DND-41 (cell line): ENCODE measurements around the gene APOL6.

Experiments used
- ATAC-seq: fragments of 200-7000 bp; cut with Tn5 transposase; 3 replicates; pipeline ENCODE4 v1.9.1; 2021; ENCODE audit warnings: low read depth; ENCODE audit not compliant: insufficient read depth
- DNase-seq: peaks from one replicate; pipeline ENCODE4 v3.0.0-alpha.2; 2020
- H2AFZ ChIP-seq: 2 replicates; pipeline ENCODE4 v1.6.0; 2012; ENCODE audit warnings: low read depth, low read length
- H3K27ac ChIP-seq: 2 replicates; pipeline ENCODE4 v1.5.1; 2012; ENCODE audit warnings: low read length, inconsistent platforms
- H3K27me3 ChIP-seq: fragments of 200-600 bp; sonication (generic); 2 replicates; pipeline ENCODE4 v1.6.0; 2012; ENCODE audit warnings: low read length, mild to moderate bottlenecking, inconsistent platforms; ENCODE audit not compliant: insufficient read depth, poor library complexity
- H3K36me3 ChIP-seq: 2 replicates; pipeline ENCODE4 v1.5.1; 2012; ENCODE audit warnings: low read length, inconsistent platforms; ENCODE audit not compliant: insufficient read depth
- H3K4me1 ChIP-seq: 2 replicates; pipeline ENCODE4 v1.5.1; 2012; ENCODE audit warnings: mild to moderate bottlenecking, low read length; ENCODE audit not compliant: insufficient read depth
- H3K4me2 ChIP-seq: 2 replicates; pipeline ENCODE4 v1.6.0; 2012; ENCODE audit warnings: mild to moderate bottlenecking, moderate library complexity, low read length, inconsistent platforms; ENCODE audit not compliant: insufficient read depth
- H3K4me3 ChIP-seq, 2 experiments: fragments of 200-600 bp in 1 of 2; shearing (Covaris generic) in 1 of 2; 2 replicates each; pipeline ENCODE4 v1.5.1; 2012 to 2016; ENCODE audit warnings: inconsistent platforms in 2 of 2, low read length in 2 of 2, mild to moderate bottlenecking in 2 of 2, low read depth in 1 of 2, moderate library complexity in 1 of 2
- H3K79me2 ChIP-seq: 2 replicates; pipeline ENCODE4 v1.6.0; 2012; ENCODE audit warnings: low read length, inconsistent platforms; ENCODE audit not compliant: insufficient read depth
- H3K9ac ChIP-seq: 2 replicates; pipeline ENCODE4 v1.6.0; 2012; ENCODE audit warnings: low read depth, mild to moderate bottlenecking, inconsistent platforms, low read length, moderate library complexity
- H3K9me3 ChIP-seq: 2 replicates; pipeline ENCODE4 v1.5.1; 2012; ENCODE audit warnings: low read length, moderate library complexity, mild to moderate bottlenecking, inconsistent platforms; ENCODE audit not compliant: insufficient read depth, severe bottlenecking
- H4K20me1 ChIP-seq: 2 replicates; pipeline ENCODE4 v1.6.0; 2012; ENCODE audit warnings: low read length; ENCODE audit not compliant: insufficient read depth
- EZH2 ChIP-seq: IDR thresholded peaks from 3 replicates; pipeline ENCODE4 v1.6.1; 2012; ENCODE audit warnings: borderline replicate concordance, low read depth, mild to moderate bottlenecking, moderate library complexity, low read length, inconsistent platforms; ENCODE audit not compliant: severe bottlenecking
- TF ChIP-seq, protein P1 (sequence below): IDR thresholded peaks from 2 replicates; pipeline ENCODE4 v1.5.1; 2012; ENCODE audit warnings: borderline replicate concordance, low read length, moderate library complexity, mild to moderate bottlenecking; ENCODE audit not compliant: poor library complexity, severe bottlenecking; ENCODE audit errors: extremely low read depth

APOL6 gene

DNA sequence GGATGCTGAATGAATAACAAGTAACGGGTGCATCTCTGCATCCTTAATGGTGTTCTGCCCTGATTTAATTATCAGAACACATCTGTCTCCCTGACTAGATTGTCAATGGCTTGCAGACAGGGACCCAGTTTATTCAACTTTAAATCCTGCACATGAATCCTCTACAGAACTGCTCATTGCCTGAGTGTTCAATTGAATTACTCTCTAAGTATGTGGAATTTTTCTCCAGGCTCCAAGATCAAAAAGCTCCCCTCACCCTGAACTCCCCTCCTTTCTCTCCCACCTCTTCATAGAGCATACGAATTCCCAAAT, 42.9 kb upstream of the APOL6 start:
- H3K4me1 ChIP-seq = no peaks in the 10 kb centered on the region
- ATAC-seq = no peak
- H3K79me2 ChIP-seq = no peaks in the 10 kb centered on the region

DNA sequence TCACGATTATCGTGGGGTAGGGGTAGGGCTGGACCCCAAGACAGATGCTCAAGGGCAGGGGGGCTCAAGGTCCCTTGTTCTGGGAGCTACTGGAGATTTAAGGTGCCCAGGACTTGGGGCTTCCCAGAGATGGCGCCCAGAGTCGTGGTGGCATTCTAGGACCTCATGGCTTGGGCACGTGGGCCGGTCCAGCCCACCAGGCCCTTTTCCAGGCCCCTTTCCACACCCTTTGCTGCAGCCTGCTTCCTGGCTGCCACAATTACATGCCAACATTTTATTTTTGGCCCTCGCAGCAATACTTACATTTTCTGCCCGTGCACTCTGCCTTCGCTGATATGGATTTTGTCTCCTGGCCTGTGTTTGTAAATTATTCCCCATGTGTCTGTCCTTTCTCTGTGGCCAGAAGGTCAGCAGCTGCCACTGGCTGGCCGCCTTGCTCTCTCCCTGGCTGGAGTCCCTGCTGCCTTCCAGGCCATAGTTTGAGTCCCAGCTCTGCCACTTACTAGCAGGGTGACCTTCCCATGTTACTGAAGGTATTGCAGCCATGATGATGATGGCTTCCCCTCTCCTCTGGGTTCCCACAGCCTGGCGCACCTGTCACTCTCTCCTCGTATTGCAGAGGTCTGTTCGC, 42.3 kb upstream of the APOL6 start:
- TF ChIP-seq EZH2 = no peak
- TF ChIP-seq, protein P1, sequence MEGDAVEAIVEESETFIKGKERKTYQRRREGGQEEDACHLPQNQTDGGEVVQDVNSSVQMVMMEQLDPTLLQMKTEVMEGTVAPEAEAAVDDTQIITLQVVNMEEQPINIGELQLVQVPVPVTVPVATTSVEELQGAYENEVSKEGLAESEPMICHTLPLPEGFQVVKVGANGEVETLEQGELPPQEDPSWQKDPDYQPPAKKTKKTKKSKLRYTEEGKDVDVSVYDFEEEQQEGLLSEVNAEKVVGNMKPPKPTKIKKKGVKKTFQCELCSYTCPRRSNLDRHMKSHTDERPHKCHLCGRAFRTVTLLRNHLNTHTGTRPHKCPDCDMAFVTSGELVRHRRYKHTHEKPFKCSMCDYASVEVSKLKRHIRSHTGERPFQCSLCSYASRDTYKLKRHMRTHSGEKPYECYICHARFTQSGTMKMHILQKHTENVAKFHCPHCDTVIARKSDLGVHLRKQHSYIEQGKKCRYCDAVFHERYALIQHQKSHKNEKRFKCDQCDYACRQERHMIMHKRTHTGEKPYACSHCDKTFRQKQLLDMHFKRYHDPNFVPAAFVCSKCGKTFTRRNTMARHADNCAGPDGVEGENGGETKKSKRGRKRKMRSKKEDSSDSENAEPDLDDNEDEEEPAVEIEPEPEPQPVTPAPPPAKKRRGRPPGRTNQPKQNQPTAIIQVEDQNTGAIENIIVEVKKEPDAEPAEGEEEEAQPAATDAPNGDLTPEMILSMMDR = no peak
- no peak overlapping the region for H3K4me2 ChIP-seq

More for the DNA sequence above, 42.9 kb upstream of the APOL6 start:
- TF ChIP-seq, protein P1 = no peak
- TF ChIP-seq EZH2 = no peak
- H3K36me3 ChIP-seq = no peaks in the 10 kb centered on the region
- H2AFZ ChIP-seq = no peak overlapping the region
- H3K4me3 ChIP-seq = no peak overlapping the region
- H3K27ac ChIP-seq = no peak overlapping the region
- DNase-seq = no peak
- no peaks in the 10 kb centered on the region for H3K27me3 ChIP-seq
- no peak overlapping the region for H3K4me2 ChIP-seq
- no peaks in the 10 kb centered on the region for H4K20me1 ChIP-seq
- H3K9ac ChIP-seq = no peak overlapping the region
- H3K9me3 ChIP-seq = no peaks in the 10 kb centered on the region

DNA sequence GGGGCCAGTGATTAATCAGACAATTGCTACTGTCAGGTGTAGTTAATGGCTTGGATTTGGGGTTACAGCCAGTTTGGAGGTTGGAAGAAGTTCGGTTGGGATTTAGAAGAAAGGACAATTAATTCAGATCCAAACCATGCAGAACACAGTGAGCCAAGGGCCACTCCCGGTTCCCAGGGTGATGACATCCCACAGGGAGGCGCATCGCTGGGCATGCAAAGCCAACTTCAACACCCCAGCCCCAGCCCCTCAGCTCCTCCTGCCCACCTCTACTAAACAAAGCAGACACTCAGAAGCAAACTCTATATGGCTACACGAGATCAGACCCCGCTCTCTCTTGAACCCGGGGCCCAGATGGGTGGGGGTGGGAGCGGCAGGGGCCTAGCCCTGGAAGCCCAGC, 41.3 kb upstream of the APOL6 start:
- no peak overlapping the region for H3K27ac ChIP-seq
- DNase-seq (no peak), ATAC-seq (no peak)
- TF ChIP-seq, protein P1 = no peak
- no peak for TF ChIP-seq EZH2
- no peak overlapping the region for H2AFZ ChIP-seq
- no peaks in the 10 kb centered on the region for H3K27me3 ChIP-seq
- no peaks in the 10 kb centered on the region for H4K20me1 ChIP-seq
- H3K79me2 ChIP-seq = no peaks in the 10 kb centered on the region
- no peak overlapping the region for H3K9ac ChIP-seq
- H3K9me3 ChIP-seq = no peaks in the 10 kb centered on the region
- no peaks in the 10 kb centered on the region for H3K36me3 ChIP-seq
- no peak overlapping the region for H3K4me2 ChIP-seq
- H3K4me3 ChIP-seq = no peak overlapping the region
- H3K4me1 ChIP-seq = no peaks in the 10 kb centered on the region

More for the DNA sequence above, 42.3 kb upstream of the APOL6 start:
- H3K4me1 ChIP-seq = no peaks in the 10 kb centered on the region
- ATAC-seq (no peak), DNase-seq (no peak)
- H3K27me3 ChIP-seq = no peaks in the 10 kb centered on the region
- H3K9me3 ChIP-seq = no peaks in the 10 kb centered on the region
- no peak overlapping the region for H3K4me3 ChIP-seq
- H4K20me1 ChIP-seq = no peaks in the 10 kb centered on the region
- no peak overlapping the region for H3K9ac ChIP-seq
- no peak overlapping the region for H3K27ac ChIP-seq
- H3K36me3 ChIP-seq = no peaks in the 10 kb centered on the region
- H2AFZ ChIP-seq = no peak overlapping the region
- H3K79me2 ChIP-seq = no peaks in the 10 kb centered on the region

DNA sequence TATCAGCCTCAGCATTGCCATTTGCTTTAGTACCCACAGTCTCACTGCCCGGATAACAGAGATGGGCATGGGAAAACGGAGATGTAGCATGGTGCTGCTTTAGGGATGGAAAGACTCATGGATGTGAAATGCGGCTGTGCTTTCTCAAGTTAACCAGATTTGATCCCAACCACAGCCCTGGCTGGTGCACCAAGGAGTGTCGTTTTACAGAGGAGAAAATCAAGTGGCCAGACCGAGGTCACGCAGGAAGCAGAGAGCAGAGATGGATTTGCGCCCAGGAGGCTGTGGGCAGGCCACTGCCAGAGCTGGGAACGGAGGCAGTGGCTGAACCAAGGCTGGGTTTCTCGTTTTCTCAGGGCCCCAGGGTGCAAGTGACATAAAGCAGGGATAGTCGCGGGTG, 40.2 kb upstream of the APOL6 start:
- Histone ChIP-seq H3K9me3 (no peaks in the 10 kb centered on the region), H2AFZ (no peak overlapping the region), H3K4me2 (no peak overlapping the region), H3K27me3 (no peaks in the 10 kb centered on the region), H3K9ac (no peak overlapping the region), H3K36me3 (no peaks in the 10 kb centered on the region), H3K79me2 (no peaks in the 10 kb centered on the region), H3K4me3 (no peak overlapping the region), H3K4me1 (no peaks in the 10 kb centered on the region), H4K20me1 (no peaks in the 10 kb centered on the region), H3K27ac (no peak overlapping the region)
- DNase-seq = no peak
- ATAC-seq = no peak
- TF ChIP-seq EZH2 = no peak
- TF ChIP-seq, protein P1 = no peak
